SK-N-SH (cell line): ENCODE measurements around the gene G6PC1.

ENCODE experiments used
- JUND ChIP-seq: IDR thresholded peaks from 2 replicates; pipeline ENCODE4 v1.4.0; 2012
- TF ChIP-seq, protein P1 (sequence below): fragments of 200-600 bp; sonication (generic); IDR thresholded peaks from 2 replicates; pipeline ENCODE4 v1.6.1; 2017; ENCODE audit warnings: antibody characterized with exemption, mild to moderate bottlenecking, moderate library complexity

DNA sequence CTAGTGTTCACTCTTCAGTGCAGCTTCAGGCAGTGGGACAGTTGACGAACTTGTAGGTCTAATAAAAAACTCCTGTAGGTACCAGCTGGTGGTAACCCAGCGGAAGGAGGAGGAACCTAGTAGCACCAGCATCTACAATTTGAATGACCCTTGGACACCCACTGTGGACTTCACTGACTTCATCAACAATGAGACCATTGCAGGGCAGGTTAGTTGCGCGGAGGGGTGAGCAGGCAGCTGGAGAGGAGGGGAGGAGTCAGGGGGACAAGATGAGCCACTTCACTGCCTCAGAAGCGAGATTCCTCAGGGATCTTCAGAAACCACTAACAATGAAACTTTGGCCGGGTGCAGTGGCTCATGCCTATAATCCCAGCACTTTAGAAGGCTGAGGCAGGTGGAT lies 27.3 kb upstream of the G6PC1 start:
- TF ChIP-seq, protein P1, sequence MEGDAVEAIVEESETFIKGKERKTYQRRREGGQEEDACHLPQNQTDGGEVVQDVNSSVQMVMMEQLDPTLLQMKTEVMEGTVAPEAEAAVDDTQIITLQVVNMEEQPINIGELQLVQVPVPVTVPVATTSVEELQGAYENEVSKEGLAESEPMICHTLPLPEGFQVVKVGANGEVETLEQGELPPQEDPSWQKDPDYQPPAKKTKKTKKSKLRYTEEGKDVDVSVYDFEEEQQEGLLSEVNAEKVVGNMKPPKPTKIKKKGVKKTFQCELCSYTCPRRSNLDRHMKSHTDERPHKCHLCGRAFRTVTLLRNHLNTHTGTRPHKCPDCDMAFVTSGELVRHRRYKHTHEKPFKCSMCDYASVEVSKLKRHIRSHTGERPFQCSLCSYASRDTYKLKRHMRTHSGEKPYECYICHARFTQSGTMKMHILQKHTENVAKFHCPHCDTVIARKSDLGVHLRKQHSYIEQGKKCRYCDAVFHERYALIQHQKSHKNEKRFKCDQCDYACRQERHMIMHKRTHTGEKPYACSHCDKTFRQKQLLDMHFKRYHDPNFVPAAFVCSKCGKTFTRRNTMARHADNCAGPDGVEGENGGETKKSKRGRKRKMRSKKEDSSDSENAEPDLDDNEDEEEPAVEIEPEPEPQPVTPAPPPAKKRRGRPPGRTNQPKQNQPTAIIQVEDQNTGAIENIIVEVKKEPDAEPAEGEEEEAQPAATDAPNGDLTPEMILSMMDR = no peak
- no peak for TF ChIP-seq JUND
